GM23338 (cell line): ENCODE measurements around the gene ADPRHL1. TPM values are rescaled to one million over a fixed set of nuclear protein-coding genes. Genes with fewer than 3 reads are reported as not detected.

ENCODE experiments used
- ATAC-seq: fragments of 200-7000 bp; cut with Tn5 transposase; 3 replicates; pipeline ENCODE4 v1.9.1; 2020
- DNase-seq: peaks from one replicate; pipeline ENCODE4 v3.0.0-alpha.2; 2015; ENCODE audit warnings: low spot score
- H2AFZ ChIP-seq: fragments of 200-600 bp; sonication (generic); 2 replicates; pipeline ENCODE4 v1.8.0; 2016; ENCODE audit warnings: antibody characterized with exemption, mild to moderate bottlenecking, moderate library complexity
- H3F3A ChIP-seq: fragments of 200-600 bp; sonication (generic); replicated peaks from 2 replicates; pipeline ENCODE4 v1.8.0; 2017; ENCODE audit warnings: antibody characterized with exemption, mixed run types, low read depth
- H3K27ac ChIP-seq: fragments of 200-600 bp; sonication (generic); 2 replicates; pipeline ENCODE4 v1.6.1; 2016; ENCODE audit warnings: low read depth
- H3K27me3 ChIP-seq: fragments of 200-600 bp; sonication (generic); 2 replicates; pipeline ENCODE4 v1.8.0; 2016; ENCODE audit warnings: mild to moderate bottlenecking, mixed run types, moderate library complexity; ENCODE audit not compliant: insufficient read depth
- H3K36me3 ChIP-seq: fragments of 200-600 bp; sonication (generic); 2 replicates; pipeline ENCODE4 v1.8.0; 2016; ENCODE audit warnings: mild to moderate bottlenecking; ENCODE audit not compliant: insufficient read depth
- H3K4me1 ChIP-seq: fragments of 200-600 bp; sonication (generic); 2 replicates; pipeline ENCODE4 v1.8.0; 2016; ENCODE audit warnings: mild to moderate bottlenecking, moderate library complexity; ENCODE audit not compliant: insufficient read depth
- H3K4me2 ChIP-seq: fragments of 200-600 bp; sonication (generic); 2 replicates; pipeline ENCODE4 v1.7.1; 2017; ENCODE audit warnings: mixed run types
- H3K4me3 ChIP-seq: fragments of 200-600 bp; sonication (generic); 2 replicates; pipeline ENCODE4 v1.6.1; 2016; ENCODE audit warnings: mixed run types
- H3K79me2 ChIP-seq: fragments of 200-600 bp; sonication (generic); replicated peaks from 2 replicates; pipeline ENCODE4 v1.8.0; 2017; ENCODE audit warnings: mild to moderate bottlenecking; ENCODE audit not compliant: insufficient read depth
- H3K9me2 ChIP-seq: fragments of 200-600 bp; sonication (generic); 2 replicates; pipeline ENCODE4 v1.8.0; 2017; ENCODE audit not compliant: insufficient read depth
- H4K20me1 ChIP-seq: fragments of 200-600 bp; sonication (generic); replicated peaks from 2 replicates; pipeline ENCODE4 v1.8.0; 2017; ENCODE audit warnings: mild to moderate bottlenecking; ENCODE audit not compliant: insufficient read depth
- H3K27ac Mint-ChIP-seq: 2 replicates; pipeline ENCODE4 v1.8.0; 2020; ENCODE audit warnings: inconsistent platforms, mild to moderate bottlenecking, moderate library complexity, mixed read lengths
- H3K27me3 Mint-ChIP-seq: 3 replicates; pipeline ENCODE4 v1.8.0; 2022; ENCODE audit warnings: low read depth, mild to moderate bottlenecking, moderate library complexity, mixed read lengths, inconsistent platforms; ENCODE audit not compliant: insufficient read depth, poor library complexity
- H3K36me3 Mint-ChIP-seq: 3 replicates; pipeline ENCODE4 v1.8.0; 2021; ENCODE audit warnings: low read depth, mild to moderate bottlenecking, inconsistent platforms, moderate library complexity, mixed read lengths
- H3K4me1 Mint-ChIP-seq: 3 replicates; pipeline ENCODE4 v1.8.0; 2020; ENCODE audit warnings: mild to moderate bottlenecking, inconsistent platforms, mixed read lengths
- H3K4me3 Mint-ChIP-seq: 3 replicates; pipeline ENCODE4 v1.8.0; 2021; ENCODE audit warnings: moderate library complexity, mild to moderate bottlenecking, inconsistent platforms, mixed read lengths
- H3K9me3 Mint-ChIP-seq: 3 replicates; pipeline ENCODE4 v1.8.0; 2020; ENCODE audit warnings: moderate library complexity, mild to moderate bottlenecking, inconsistent platforms, mixed read lengths
- CREB1 ChIP-seq: fragments of 250-450 bp; sonication (Bioruptor Pico); IDR thresholded peaks from 2 replicates; pipeline ENCODE4 v1.5.0; 2020; ENCODE audit warnings: low read depth, mild to moderate bottlenecking, moderate library complexity
- EZH2 ChIP-seq: fragments of 200-600 bp; sonication (generic); IDR thresholded peaks from one replicate; pipeline ENCODE4 v1.8.0; 2017; ENCODE audit warnings: antibody characterized with exemption, mild to moderate bottlenecking, low read depth; ENCODE audit not compliant: unreplicated experiment
- JUNB ChIP-seq: IDR thresholded peaks from one replicate; pipeline ENCODE4 v1.6.1; 2016; ENCODE audit warnings: antibody characterized with exemption; ENCODE audit not compliant: unreplicated experiment
- STAT1 ChIP-seq: IDR thresholded peaks from one replicate; pipeline ENCODE4 v1.6.1; 2016; ENCODE audit warnings: antibody characterized with exemption; ENCODE audit not compliant: unreplicated experiment
- ZNF114 ChIP-seq: fragments of 250-450 bp; sonication (Bioruptor Pico); IDR thresholded peaks from 2 replicates; pipeline ENCODE4 v1.5.0; 2020; ENCODE audit warnings: mild to moderate bottlenecking, moderate library complexity
- ZNF331 ChIP-seq: fragments of 250-450 bp; sonication (Bioruptor Pico); IDR thresholded peaks from 2 replicates; pipeline ENCODE4 v1.5.0; 2020; ENCODE audit warnings: low read depth, mild to moderate bottlenecking, moderate library complexity
- polyA plus RNA-seq: library from polyadenylated mRNA; unstranded; fragments of >200 nt; fragmentation: Nextera tagmentation; extraction: Ambion mirVana; gene quantifications from 2 replicates; pipeline ENCODE4 v1.2.1, GENCODE V29; 2016
- total RNA-seq: library from RNA; depleted of rRNA; stranded (reverse); fragments of >200 nt; shearing (Covaris generic); gene quantifications from 2 replicates; pipeline ENCODE4 v1.2.3, GENCODE V29; 2014
- TF ChIP-seq, protein P1 (sequence below): IDR thresholded peaks from one replicate; pipeline ENCODE4 v1.6.1; 2018; ENCODE audit warnings: antibody characterized with exemption; ENCODE audit not compliant: unreplicated experiment
- TF ChIP-seq, protein P2 (sequence below): IDR thresholded peaks from 2 replicates; pipeline ENCODE4 v1.6.1; 2016; ENCODE audit warnings: antibody characterized with exemption
- TF ChIP-seq, protein P3 (sequence below), 2 experiments: fragments of 200-600 bp in 1 of 2; sonication (generic) in 1 of 2; conservative IDR thresholded peaks; 2 replicates each; pipeline versions ENCODE4 v1.5.1 to v1.6.1; 2016 to 2017; ENCODE audit warnings: antibody characterized with exemption in 2 of 2, low read depth in 2 of 2, mild to moderate bottlenecking in 2 of 2, moderate library complexity in 1 of 2

The ADPRHL1 gene
- total and polyA plus RNA-seq, 2 experiments from 2014 or later: 0.80 to 1.0 TPM

DNA sequence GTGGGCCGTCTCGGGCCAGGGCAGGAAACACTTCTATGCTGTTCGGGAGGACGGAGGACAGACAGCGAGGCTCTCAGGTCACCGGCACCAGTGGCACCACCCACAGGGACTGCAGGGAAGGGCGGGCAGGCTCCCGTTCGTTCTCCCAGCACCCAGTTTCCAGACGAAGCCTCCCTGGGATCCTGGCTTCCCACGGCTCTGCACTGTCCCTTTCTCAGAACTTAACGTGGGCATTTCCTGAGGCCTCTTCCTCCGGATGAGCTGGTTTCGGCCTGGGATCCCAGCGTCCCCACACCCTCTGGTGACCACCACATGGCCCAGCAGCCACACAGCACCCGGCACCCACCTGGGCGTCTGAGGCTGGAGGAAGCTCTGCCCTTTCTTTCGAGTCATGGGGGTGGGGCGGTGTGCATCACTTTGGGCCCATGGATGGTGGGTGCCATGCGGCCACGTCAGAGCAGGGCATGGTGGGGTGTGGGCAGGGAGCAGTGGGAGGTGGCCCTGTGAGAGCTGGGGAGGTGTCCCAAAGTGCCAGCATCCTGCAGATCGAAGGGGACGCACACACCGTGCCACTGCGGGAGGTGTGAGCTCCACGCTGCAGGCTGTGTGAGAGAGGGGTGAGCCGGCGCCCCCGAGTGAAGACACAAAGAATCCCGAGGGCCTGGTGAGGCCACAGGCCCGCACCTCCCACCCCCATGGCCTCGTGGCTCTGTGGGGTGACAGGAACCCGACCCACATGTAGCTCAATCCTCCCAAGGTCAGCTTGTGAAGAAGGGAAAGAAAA is 50.6 kb downstream of the ADPRHL1 start:
- peak; percentile 16 for ATAC-seq

DNA sequence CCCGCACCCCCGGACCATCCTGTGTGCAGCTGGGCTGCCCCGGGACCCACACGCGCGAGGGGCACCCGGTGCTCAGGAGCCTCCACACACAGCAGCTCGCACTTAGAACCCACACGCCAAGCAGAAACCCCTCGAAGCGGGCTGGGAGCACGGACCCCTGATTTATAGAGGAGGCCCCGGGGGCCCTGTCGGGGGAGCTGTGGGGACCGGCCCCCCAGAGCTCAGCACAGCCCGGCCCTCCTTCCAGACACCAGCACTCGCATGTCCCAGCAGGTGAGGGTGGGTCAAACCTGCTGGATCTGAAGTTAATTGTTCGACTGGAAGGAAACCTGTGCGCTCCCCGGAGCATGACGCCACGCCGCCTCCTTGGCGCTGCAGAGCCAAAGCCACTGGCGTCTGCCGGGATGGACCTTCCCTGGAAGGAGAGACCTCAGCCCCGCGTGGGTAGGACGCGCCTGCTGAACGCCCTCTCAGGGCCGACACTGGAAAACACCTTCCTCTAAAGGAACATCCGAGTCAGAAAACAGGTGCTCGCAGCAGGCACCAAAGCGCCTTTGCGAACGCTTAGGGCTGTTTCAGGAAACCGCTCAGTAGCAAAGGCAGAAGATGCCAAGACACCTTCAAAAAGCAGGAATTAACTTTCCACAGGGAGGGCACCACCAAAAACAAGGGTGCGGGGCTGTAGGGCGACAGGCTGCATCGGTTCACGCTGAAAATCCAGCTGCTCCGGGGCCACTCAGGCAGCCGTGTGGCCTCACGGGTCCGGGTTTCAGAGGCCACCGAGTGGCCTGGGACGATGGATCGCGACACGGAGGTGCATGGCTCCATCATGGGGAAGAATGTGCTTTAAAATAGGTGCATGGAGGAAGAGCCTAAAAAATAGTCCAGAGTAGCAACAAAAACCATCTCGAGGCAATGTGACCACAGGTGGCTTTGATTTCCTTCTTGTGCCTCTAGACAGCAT is 51.6 kb downstream of the ADPRHL1 start:
- ATAC-seq (peak; percentile 11; the same call in 2 of the 3 replicates), DNase-seq (no peak)
- H3K4me1 Mint-ChIP-seq: peaks cover 16% of the 10 kb centered on the region; the same call in 2 of the 3 replicates
- no peaks in the 10 kb centered on the region for H3K79me2 ChIP-seq
- H3K27me3 Mint-ChIP-seq: peaks cover 19% of the 10 kb centered on the region
- H3K4me2 ChIP-seq: no peak overlapping the region
- no peaks in the 10 kb centered on the region for H3K9me2 ChIP-seq
- no peaks in the 10 kb centered on the region for H3K36me3 Mint-ChIP-seq
- H3K27ac ChIP-seq: no peak overlapping the region
- H3F3A ChIP-seq: no peaks in the 10 kb centered on the region
- no peaks in the 10 kb centered on the region for H4K20me1 ChIP-seq
- no peaks in the 10 kb centered on the region for H3K9me3 Mint-ChIP-seq
- H3K4me3 ChIP-seq: no peak overlapping the region
- H3K4me1 ChIP-seq: peaks cover 5% of the 10 kb centered on the region; the same call in 1 of the 2 replicates
- no peaks in the 10 kb centered on the region for H3K27me3 ChIP-seq
- H3K36me3 ChIP-seq: no peaks in the 10 kb centered on the region
- H2AFZ ChIP-seq: peak overlapping the region; percentile 76
- no peak overlapping the region for H3K27ac Mint-ChIP-seq
- no peak overlapping the region for H3K4me3 Mint-ChIP-seq
- TF ChIP-seq EZH2: no peak
- TF ChIP-seq, protein P1, sequence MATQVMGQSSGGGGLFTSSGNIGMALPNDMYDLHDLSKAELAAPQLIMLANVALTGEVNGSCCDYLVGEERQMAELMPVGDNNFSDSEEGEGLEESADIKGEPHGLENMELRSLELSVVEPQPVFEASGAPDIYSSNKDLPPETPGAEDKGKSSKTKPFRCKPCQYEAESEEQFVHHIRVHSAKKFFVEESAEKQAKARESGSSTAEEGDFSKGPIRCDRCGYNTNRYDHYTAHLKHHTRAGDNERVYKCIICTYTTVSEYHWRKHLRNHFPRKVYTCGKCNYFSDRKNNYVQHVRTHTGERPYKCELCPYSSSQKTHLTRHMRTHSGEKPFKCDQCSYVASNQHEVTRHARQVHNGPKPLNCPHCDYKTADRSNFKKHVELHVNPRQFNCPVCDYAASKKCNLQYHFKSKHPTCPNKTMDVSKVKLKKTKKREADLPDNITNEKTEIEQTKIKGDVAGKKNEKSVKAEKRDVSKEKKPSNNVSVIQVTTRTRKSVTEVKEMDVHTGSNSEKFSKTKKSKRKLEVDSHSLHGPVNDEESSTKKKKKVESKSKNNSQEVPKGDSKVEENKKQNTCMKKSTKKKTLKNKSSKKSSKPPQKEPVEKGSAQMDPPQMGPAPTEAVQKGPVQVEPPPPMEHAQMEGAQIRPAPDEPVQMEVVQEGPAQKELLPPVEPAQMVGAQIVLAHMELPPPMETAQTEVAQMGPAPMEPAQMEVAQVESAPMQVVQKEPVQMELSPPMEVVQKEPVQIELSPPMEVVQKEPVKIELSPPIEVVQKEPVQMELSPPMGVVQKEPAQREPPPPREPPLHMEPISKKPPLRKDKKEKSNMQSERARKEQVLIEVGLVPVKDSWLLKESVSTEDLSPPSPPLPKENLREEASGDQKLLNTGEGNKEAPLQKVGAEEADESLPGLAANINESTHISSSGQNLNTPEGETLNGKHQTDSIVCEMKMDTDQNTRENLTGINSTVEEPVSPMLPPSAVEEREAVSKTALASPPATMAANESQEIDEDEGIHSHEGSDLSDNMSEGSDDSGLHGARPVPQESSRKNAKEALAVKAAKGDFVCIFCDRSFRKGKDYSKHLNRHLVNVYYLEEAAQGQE: no peak
- no peak for TF ChIP-seq STAT1
- no peak for TF ChIP-seq ZNF331
- TF ChIP-seq CREB1 (CRISPR knock-in tag): no peak
- TF ChIP-seq, protein P2, sequence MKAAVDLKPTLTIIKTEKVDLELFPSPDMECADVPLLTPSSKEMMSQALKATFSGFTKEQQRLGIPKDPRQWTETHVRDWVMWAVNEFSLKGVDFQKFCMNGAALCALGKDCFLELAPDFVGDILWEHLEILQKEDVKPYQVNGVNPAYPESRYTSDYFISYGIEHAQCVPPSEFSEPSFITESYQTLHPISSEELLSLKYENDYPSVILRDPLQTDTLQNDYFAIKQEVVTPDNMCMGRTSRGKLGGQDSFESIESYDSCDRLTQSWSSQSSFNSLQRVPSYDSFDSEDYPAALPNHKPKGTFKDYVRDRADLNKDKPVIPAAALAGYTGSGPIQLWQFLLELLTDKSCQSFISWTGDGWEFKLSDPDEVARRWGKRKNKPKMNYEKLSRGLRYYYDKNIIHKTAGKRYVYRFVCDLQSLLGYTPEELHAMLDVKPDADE: no peak
- TF ChIP-seq ZNF114: no peak

More for the DNA sequence above, 50.6 kb downstream of the ADPRHL1 start:
- Histone ChIP-seq H3K27me3 (no peaks in the 10 kb centered on the region), H2AFZ (peak overlapping the region; percentile 76; the same call in 1 of the 2 replicates), H3K4me1 (peaks cover 5% of the 10 kb centered on the region; the same call in 1 of the 2 replicates), H3K79me2 (no peaks in the 10 kb centered on the region), H4K20me1 (no peaks in the 10 kb centered on the region), H3K36me3 (no peaks in the 10 kb centered on the region), H3K9me2 (no peaks in the 10 kb centered on the region), H3K27ac (no peak overlapping the region), H3F3A (no peaks in the 10 kb centered on the region), H3K4me2 (no peak overlapping the region), H3K4me3 (no peak overlapping the region)
- TF ChIP-seq ZNF331 (no peak), JUNB (no peak)
- TF ChIP-seq, protein P3, sequence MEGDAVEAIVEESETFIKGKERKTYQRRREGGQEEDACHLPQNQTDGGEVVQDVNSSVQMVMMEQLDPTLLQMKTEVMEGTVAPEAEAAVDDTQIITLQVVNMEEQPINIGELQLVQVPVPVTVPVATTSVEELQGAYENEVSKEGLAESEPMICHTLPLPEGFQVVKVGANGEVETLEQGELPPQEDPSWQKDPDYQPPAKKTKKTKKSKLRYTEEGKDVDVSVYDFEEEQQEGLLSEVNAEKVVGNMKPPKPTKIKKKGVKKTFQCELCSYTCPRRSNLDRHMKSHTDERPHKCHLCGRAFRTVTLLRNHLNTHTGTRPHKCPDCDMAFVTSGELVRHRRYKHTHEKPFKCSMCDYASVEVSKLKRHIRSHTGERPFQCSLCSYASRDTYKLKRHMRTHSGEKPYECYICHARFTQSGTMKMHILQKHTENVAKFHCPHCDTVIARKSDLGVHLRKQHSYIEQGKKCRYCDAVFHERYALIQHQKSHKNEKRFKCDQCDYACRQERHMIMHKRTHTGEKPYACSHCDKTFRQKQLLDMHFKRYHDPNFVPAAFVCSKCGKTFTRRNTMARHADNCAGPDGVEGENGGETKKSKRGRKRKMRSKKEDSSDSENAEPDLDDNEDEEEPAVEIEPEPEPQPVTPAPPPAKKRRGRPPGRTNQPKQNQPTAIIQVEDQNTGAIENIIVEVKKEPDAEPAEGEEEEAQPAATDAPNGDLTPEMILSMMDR (conservative IDR thresholded peaks at IDR 0.05; ENCODE audit: low read depth in 2 of 2): peak; percentile 13 to 32; a peak in 3 of 4 replicates
- Mint-ChIP-seq H3K36me3 (no peaks in the 10 kb centered on the region), H3K4me3 (no peak overlapping the region), H3K4me1 (peaks cover 16% of the 10 kb centered on the region; the same call in 2 of the 3 replicates), H3K9me3 (no peaks in the 10 kb centered on the region), H3K27me3 (peaks cover 19% of the 10 kb centered on the region), H3K27ac (no peak overlapping the region)
- DNase-seq: no peak
